ENCODE measurements around the gene ATOSA.

Gene ATOSA

DNA sequence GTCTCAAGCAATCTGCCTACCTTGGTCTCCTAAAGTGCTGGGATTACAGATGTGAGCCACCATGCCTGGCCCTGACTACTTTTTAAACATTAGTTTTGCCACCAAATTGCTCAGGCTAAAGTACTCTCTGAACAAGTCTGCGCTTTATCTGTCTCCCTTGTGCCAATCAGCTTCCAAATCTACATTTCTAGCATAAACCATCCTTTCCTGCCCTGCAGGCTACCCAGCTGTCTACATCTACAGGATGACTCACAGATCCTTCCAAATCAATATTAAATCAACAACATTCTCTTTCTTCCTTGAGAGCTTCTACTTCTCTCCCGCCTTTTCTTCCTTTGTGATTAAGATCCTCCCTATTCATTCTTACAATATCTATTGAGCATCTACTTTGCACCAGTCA is 16.0 kb upstream of the ATOSA start:
- TF ChIP-seq FOXM1 (IDR thresholded peaks at IDR 0.05; ENCODE audit: borderline replicate concordance, low read depth) (no peak), EP300 (IDR thresholded peaks at IDR 0.05; ENCODE audit: borderline replicate concordance) (no peak), TAF1 (IDR thresholded peaks at IDR 0.05; ENCODE audit: low read depth) (no peak), TCF12 (IDR thresholded peaks at IDR 0.05; ENCODE audit: low read depth) (no peak), YY1 (IDR thresholded peaks at IDR 0.05; ENCODE audit: low read depth) (no peak)
- TF ChIP-seq, protein P1, sequence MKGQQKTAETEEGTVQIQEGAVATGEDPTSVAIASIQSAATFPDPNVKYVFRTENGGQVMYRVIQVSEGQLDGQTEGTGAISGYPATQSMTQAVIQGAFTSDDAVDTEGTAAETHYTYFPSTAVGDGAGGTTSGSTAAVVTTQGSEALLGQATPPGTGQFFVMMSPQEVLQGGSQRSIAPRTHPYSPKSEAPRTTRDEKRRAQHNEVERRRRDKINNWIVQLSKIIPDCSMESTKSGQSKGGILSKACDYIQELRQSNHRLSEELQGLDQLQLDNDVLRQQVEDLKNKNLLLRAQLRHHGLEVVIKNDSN (IDR thresholded peaks at IDR 0.05): no peak
- TF ChIP-seq, protein P2, sequence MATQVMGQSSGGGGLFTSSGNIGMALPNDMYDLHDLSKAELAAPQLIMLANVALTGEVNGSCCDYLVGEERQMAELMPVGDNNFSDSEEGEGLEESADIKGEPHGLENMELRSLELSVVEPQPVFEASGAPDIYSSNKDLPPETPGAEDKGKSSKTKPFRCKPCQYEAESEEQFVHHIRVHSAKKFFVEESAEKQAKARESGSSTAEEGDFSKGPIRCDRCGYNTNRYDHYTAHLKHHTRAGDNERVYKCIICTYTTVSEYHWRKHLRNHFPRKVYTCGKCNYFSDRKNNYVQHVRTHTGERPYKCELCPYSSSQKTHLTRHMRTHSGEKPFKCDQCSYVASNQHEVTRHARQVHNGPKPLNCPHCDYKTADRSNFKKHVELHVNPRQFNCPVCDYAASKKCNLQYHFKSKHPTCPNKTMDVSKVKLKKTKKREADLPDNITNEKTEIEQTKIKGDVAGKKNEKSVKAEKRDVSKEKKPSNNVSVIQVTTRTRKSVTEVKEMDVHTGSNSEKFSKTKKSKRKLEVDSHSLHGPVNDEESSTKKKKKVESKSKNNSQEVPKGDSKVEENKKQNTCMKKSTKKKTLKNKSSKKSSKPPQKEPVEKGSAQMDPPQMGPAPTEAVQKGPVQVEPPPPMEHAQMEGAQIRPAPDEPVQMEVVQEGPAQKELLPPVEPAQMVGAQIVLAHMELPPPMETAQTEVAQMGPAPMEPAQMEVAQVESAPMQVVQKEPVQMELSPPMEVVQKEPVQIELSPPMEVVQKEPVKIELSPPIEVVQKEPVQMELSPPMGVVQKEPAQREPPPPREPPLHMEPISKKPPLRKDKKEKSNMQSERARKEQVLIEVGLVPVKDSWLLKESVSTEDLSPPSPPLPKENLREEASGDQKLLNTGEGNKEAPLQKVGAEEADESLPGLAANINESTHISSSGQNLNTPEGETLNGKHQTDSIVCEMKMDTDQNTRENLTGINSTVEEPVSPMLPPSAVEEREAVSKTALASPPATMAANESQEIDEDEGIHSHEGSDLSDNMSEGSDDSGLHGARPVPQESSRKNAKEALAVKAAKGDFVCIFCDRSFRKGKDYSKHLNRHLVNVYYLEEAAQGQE (IDR thresholded peaks at IDR 0.05; ENCODE audit: low read depth): no peak

DNA sequence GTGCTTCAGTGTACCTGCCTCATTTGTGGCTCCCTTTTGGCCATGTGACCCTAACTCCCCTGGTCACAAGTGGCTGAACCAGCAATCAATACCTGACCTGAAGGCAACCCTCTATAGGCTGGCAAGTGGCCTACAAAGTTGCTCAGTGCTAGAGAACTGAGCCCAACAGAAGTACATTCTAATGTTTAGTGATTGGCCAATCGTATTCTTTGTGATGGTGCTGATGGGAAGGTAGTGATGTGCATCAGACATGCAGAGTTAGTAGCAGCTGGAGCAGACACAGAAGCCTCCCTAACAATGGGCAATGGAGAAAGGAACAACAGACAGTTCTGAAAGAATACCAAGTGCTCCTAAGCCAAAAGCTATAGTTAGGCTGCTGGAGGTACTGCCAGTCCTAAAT is 10.4 kb upstream of the ATOSA start:
- TF ChIP-seq NFIC (IDR thresholded peaks at IDR 0.05): no peak
- no peak for TF ChIP-seq ZBTB7A (IDR thresholded peaks at IDR 0.05; ENCODE audit: low read depth)
- TF ChIP-seq CREB1 (IDR thresholded peaks at IDR 0.05; ENCODE audit: low read depth): no peak
- no peak for TF ChIP-seq TEAD4 (IDR thresholded peaks at IDR 0.05)
- no peak for TF ChIP-seq EP300 (IDR thresholded peaks at IDR 0.05; ENCODE audit: borderline replicate concordance)
- TF ChIP-seq FOXM1 (IDR thresholded peaks at IDR 0.05; ENCODE audit: borderline replicate concordance, low read depth): no peak
- TF ChIP-seq, protein P1 (IDR thresholded peaks at IDR 0.05): no peak
- TF ChIP-seq YY1 (IDR thresholded peaks at IDR 0.05; ENCODE audit: low read depth): no peak
- TF ChIP-seq, protein P3, sequence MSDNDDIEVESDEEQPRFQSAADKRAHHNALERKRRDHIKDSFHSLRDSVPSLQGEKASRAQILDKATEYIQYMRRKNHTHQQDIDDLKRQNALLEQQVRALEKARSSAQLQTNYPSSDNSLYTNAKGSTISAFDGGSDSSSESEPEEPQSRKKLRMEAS (IDR thresholded peaks at IDR 0.05): no peak
- TF ChIP-seq EGR1 (IDR thresholded peaks at IDR 0.05): no peak
- no peak for TF ChIP-seq RAD21 (IDR thresholded peaks at IDR 0.05; ENCODE audit: low read depth)
- no peak for TF ChIP-seq TAF1 (IDR thresholded peaks at IDR 0.05; ENCODE audit: low read depth)
- TF ChIP-seq CEBPB (IDR thresholded peaks at IDR 0.05): no peak
- TF ChIP-seq, protein P2 (IDR thresholded peaks at IDR 0.05; ENCODE audit: low read depth): no peak
- no peak for TF ChIP-seq TCF12 (IDR thresholded peaks at IDR 0.05; ENCODE audit: low read depth)

DNA sequence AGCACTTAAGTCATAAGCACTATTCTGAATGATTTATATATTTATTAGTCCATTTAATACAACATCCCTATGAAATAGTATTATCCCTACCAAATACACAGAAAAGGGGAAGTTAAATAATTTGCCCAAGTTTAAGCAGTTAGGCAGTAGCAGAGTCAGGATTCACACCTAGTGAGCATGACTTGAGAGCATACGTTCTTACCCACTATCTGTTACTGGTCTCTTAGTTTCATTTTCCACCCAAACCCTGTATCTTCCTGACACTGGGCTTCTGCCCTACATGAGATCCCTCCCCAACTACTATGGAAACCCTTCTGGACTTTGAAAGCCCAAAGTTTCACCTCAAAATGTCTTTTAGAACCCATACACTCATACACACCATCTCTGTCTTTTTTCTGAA is 4.4 kb upstream of the ATOSA start:
- TF ChIP-seq CEBPB (IDR thresholded peaks at IDR 0.05) (no peak), ZBTB7A (IDR thresholded peaks at IDR 0.05; ENCODE audit: low read depth) (no peak), TEAD4 (IDR thresholded peaks at IDR 0.05) (no peak), FOXM1 (IDR thresholded peaks at IDR 0.05; ENCODE audit: borderline replicate concordance, low read depth) (no peak), YY1 (IDR thresholded peaks at IDR 0.05; ENCODE audit: low read depth) (no peak), NFIC (IDR thresholded peaks at IDR 0.05) (no peak), CREB1 (IDR thresholded peaks at IDR 0.05; ENCODE audit: low read depth) (no peak)

DNA sequence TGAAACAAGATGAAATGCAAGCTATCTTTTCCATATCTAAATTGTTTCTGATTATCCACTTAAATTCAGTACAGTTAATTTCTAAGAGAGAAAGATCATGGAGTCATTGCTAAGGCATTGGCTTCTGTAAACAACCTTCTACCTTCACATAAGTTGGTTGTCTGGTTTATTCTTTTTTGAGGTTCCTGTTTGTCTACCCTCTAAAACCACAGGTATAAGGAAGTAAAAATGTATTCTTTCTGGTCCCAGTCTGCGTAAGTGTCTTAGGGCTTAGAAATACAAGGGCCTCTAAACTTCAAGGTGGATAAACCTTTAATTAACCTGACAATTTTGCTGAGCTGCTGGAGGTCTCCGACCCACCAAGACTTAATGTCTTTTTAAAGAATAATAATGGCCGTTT is 3.6 kb upstream of the ATOSA start:
- TF ChIP-seq EGR1 (IDR thresholded peaks at IDR 0.05) (no peak), CEBPB (IDR thresholded peaks at IDR 0.05) (no peak), TEAD4 (IDR thresholded peaks at IDR 0.05) (no peak), TCF12 (IDR thresholded peaks at IDR 0.05; ENCODE audit: low read depth) (no peak)

DNA sequence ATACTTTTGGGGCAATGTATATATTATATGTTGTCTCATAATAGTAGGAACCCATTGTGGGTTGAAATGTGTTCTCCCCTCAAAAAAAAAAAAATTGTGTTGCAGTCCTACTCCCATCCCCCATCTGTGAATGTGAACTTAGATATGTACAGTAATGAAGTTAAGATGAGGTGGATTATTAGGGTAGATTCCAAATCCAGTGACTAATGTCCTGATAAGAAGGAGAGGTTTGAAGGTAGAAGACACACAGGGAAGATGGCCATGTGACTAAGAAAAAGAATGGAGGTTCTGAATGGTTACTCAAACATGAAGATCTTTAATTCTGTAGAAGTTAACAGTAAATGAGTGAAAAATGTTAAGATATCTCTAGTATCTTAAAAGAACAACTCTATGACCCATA is 3.0 kb upstream of the ATOSA start:
- TF ChIP-seq CREB1 (IDR thresholded peaks at IDR 0.05; ENCODE audit: low read depth): no peak
- TF ChIP-seq CEBPB (IDR thresholded peaks at IDR 0.05): no peak
- no peak for TF ChIP-seq FOXM1 (IDR thresholded peaks at IDR 0.05; ENCODE audit: borderline replicate concordance, low read depth)
- TF ChIP-seq TEAD4 (IDR thresholded peaks at IDR 0.05): no peak
- TF ChIP-seq ZBTB7A (IDR thresholded peaks at IDR 0.05; ENCODE audit: low read depth): no peak
- no peak for TF ChIP-seq YY1 (IDR thresholded peaks at IDR 0.05; ENCODE audit: low read depth)
- TF ChIP-seq EGR1 (IDR thresholded peaks at IDR 0.05): no peak
- TF ChIP-seq TAF1 (IDR thresholded peaks at IDR 0.05; ENCODE audit: low read depth): no peak

DNA sequence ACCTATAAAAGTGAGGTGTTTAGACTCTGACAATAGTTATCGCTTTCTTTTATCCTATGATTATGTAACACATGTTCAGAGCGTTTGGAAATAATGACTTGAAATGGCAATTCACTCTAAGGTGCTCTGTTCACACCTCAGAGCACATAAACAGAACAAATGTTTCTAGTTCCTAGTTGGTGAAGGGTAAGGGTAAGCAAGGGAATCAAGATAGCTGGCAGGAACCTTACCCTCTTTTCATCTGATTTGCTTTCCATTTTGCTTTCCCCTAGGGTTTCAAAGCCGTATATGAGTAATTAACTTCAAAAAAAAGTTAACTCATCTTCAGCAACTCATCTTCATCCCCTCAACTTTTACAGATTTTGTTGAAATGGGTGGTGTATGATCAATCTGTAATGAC is 2.3 kb upstream of the ATOSA start:
- TF ChIP-seq, protein P2 (IDR thresholded peaks at IDR 0.05; ENCODE audit: low read depth): no peak
- TF ChIP-seq TAF1 (IDR thresholded peaks at IDR 0.05; ENCODE audit: low read depth): no peak
- TF ChIP-seq TEAD4 (IDR thresholded peaks at IDR 0.05): no peak
- no peak for TF ChIP-seq RAD21 (IDR thresholded peaks at IDR 0.05; ENCODE audit: low read depth)
- TF ChIP-seq EP300 (IDR thresholded peaks at IDR 0.05; ENCODE audit: borderline replicate concordance): no peak
- no peak for TF ChIP-seq CREB1 (IDR thresholded peaks at IDR 0.05; ENCODE audit: low read depth)
- TF ChIP-seq TCF12 (IDR thresholded peaks at IDR 0.05; ENCODE audit: low read depth): no peak
- no peak for TF ChIP-seq YY1 (IDR thresholded peaks at IDR 0.05; ENCODE audit: low read depth)
- TF ChIP-seq EGR1 (IDR thresholded peaks at IDR 0.05): no peak
